Esophagus mucosa (tissue), 1 donor: ENCODE data around the gene ZP4. TPM values are rescaled to one million over a fixed set of nuclear protein-coding genes. Genes with fewer than 3 reads are reported as not detected.

ENCODE experiments used
- ATAC-seq: fragments of 200-7000 bp; cut with Tn5 transposase; one replicate; pipeline ENCODE4 v1.9.1; 2020
- total RNA-seq: library from RNA; stranded (reverse); gene quantifications from one replicate; pipeline ENCODE4 v1.2.4, GENCODE V29; 2023
- donor health status: DM: yes; HTN: yes; CAD: no.

ZP4 gene, protein sequence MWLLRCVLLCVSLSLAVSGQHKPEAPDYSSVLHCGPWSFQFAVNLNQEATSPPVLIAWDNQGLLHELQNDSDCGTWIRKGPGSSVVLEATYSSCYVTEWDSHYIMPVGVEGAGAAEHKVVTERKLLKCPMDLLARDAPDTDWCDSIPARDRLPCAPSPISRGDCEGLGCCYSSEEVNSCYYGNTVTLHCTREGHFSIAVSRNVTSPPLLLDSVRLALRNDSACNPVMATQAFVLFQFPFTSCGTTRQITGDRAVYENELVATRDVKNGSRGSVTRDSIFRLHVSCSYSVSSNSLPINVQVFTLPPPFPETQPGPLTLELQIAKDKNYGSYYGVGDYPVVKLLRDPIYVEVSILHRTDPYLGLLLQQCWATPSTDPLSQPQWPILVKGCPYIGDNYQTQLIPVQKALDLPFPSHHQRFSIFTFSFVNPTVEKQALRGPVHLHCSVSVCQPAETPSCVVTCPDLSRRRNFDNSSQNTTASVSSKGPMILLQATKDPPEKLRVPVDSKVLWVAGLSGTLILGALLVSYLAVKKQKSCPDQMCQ
- not detected for total RNA-seq

DNA sequence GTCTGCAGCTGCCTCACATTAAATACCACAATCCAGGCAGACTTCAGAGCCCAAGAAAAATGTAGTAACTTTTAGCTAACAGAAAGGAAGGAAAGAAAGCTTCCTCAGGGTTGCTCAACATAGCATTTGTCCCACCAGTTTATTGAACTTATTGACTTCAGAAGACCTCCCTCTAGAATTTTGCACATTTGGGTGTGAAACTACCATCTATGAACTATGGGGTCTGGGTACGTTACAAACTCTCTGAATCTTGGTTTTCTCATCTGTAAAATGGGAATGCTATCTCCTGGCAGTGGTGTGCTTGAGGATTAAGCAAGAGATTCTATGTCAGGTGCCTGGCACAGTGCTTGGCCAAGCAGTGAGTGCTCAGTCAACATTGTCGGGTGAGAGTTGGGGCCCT lies at the start of gene ZP4:
Gene ZP4, minus strand, starts transcription at position 101 of the 400 bp plus-strand sequence. CDS start 287 bp downstream, outside the sequence.
- ATAC-seq = no peak

DNA sequence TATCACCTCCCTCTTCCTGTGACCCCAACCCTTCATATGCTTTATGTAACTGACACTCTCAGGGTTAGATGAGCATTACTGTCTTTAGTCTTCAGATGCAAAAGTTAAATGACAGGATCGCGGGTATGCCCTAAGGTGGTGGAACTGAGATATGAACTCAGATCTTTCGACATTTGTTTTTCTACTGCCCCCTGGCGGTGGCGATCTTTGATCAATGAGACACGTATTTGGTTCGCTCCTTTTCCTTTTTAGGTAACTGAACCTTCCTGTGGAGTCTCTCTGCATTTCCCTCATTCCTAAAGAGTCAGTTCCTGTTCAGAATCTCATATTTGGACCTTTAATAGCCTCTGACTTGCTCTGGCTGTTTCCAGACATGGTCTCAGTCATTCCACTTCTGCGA lies 47.8 kb upstream of the ZP4 start:
- no peak for ATAC-seq

DNA sequence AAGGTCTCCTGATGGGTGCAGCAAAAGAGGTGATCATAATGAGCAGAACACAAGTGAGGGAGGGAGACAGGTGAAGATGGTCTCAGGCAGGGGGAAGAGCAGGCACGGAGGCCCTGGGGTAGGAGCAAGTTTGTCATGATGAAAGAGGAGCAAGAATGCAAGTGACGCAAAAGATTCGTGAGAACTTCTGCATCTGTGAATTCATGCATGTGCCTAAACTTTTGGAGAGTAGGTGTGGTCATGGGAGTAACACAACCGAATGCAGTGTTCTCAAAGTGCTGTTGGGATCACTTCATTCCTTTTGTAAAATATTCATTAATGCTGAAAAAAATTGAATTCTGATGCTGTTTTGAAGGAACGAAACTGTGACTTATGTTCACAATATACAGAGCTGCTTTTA lies 47.3 kb upstream of the ZP4 start:
- no peak for ATAC-seq

DNA sequence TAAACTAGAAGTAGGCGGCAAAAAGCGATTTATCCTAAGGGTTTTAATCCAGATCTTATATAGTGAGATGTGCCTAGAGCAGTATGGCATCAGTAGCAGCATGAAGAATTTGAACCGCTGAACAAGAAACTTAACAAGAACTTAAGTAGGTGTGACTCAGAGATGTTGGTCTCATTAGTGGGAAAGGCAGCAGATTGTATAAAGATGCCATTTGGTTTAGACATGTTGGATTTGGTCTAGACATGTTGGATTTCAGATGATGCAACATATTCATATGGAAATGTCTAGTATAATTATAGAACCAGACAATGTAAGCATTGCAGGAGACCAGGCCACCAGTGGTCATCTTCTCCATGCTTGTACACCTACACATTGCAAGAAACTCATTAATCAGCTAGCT lies 42.1 kb upstream of the ZP4 start:
- peak; percentile 61 for ATAC-seq

DNA sequence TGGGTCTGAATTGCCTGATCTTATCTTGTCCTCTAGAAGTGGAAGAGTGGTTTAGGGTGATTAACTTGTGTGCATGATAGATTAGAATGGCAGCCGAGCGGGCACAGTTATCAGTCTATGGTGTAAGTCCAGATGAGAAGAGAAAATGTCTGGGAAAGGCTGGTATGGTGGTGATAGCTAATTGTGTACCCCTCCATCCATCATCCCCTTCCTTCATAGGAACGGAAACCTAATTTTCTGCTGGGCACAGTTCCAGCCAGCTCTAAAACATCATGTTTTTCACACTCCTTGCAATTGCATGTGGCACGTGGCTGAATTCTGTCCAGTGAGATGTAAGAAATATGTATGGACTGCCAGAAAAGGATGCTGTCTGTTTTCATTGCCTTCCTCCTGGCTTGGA lies 40.9 kb upstream of the ZP4 start:
- no peak for ATAC-seq

DNA sequence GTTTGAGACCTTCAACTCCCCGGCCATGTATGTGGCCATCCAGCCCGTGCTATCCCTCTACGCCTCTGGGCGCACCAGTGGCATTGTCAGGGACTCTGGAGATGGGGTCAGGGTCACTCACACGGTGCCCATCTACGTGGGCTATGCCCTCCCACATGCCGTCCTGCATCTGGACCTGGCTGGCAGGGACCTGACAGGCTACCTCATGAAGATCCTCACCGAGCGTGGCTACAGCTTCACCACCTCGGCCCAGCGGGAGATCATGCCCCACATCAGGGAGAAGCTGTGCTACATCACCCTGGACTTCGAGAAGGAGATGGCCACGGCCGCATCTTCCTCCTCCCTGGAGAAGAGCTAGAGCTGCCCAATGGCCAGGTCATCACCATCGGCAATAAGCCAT lies 36.5 kb upstream of the ZP4 start:
- ATAC-seq = no peak

DNA sequence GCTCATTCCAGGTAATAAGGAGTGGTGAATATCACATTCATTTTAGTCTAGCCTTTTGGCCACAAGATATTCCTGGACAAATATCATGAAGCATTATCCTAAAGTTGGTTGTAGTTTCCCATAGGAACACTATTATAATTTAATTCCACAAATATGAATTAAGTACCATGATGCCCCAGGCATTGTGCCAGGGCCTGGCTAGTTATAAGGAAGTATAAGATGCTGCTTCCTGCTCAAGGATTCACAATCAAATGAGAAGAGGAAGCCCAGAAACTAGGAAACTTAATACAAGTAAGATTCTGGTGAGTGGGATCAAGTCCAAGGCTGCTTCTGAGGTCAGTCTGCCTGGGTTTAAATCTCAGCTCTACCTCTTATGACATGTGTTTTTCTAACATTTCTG lies 30.6 kb upstream of the ZP4 start:
- no peak for ATAC-seq

DNA sequence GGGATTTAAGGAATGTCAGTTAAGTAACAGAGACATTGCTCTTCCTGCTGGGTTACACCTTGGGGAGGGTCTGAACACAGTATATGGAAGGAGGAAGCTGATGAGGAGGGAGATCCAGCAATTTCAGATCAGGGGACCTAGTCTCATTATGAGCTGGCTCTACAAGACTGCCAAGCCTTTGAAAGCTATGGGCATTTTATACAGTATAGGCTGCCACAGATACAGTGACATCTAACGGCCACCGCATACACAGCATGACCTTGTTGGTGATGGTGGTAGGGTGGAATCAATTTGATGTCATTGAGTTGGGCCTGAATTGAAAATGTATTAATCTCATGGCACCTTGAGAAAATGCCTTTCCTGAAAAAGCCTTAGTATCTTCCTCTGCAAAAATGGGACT lies 22.6 kb upstream of the ZP4 start:
- ATAC-seq = no peak

DNA sequence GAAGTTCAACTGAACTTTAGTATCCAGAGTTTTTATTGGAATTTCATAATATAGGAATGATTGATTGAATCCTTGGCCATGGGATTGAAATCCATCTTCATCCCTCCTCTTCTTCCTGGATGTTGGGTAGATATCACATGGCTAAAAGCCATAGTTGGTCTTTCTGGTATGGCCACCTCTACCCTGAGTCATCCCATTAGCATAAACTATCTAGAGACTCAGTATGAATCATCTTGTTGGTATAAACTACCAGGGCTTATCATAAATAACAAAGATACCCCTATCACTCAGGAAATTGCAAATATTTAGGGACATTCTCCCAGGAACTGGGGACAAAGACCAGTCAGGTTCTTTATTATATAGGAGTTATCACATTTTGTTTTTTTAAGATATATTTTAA lies 21.2 kb upstream of the ZP4 start:
- peak; percentile 71 for ATAC-seq

DNA sequence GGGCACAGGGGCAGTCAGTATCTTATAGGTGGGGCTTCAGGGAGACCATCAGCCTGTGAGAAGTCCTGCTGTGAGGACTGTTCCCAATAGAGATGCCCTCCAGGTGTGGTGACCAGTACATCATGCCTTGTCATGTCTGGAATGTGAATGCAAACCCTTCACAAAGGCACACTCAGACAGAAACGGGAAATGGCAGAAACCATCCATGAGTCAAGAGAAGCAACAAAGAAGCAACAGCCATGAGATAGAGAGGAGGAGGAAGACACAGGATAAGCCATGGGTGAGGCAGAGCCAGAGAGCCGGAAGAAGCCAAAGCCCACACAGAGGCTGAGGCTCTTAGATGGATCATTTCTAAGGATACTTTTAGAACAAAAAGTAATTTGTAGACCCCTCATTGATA lies 20.1 kb upstream of the ZP4 start:
- ATAC-seq = peak; percentile 59

DNA sequence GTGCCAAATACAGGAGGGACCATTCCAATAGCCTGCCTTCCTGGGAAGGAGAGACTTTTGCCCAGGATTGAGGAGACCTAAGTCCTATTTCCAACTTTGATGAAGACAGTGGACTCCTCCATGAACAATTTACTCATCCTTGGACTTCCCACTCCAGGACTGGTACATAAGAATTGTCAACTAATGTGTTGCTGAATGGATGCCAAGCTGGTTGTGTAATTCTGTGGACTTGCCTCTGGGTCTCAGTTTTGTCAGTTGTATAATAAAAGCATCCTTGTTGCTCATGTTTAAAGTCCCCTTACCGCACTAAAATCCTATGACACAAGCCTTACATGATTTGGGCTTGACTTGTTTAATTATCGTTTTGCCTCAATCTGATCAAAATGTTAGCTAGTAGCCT lies 13.2 kb upstream of the ZP4 start:
- ATAC-seq = no peak

DNA sequence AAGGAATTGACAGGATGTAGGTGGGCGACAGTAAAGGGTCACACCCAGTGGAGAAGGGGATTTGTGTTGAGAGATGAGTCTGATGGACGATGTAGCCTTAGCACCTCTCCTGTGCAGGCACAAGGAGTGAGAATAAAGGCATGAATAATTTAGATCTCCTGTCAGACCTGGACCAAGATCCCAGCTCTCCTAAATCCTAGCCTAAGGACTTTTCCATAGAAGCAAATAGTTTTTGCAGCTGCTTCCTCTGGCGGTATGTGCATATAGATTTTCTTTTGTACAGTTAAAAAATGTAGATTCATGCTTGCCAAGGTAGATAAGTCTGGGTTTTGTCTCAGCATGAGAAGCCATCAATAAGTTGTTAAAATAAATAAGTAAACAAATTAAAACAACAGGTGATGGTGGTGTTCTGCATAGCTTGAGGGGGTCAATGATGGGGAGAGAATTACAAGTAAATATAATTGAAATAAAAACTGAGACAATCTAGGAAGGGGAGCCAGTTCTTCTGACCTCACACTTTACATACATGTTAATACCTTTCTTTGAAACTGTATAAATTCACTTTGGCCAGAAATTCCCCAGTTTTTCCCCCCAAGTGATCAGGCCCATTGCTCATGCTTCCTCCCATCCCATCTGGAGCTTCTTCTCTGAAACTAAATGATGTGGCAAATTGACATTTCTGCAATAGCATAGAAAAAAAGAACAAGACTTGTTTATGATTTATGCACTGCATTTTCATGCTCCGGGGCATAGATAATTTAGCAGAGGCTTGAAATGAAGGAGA lies 12.4 kb upstream of the ZP4 start:
- ATAC-seq = no peak

DNA sequence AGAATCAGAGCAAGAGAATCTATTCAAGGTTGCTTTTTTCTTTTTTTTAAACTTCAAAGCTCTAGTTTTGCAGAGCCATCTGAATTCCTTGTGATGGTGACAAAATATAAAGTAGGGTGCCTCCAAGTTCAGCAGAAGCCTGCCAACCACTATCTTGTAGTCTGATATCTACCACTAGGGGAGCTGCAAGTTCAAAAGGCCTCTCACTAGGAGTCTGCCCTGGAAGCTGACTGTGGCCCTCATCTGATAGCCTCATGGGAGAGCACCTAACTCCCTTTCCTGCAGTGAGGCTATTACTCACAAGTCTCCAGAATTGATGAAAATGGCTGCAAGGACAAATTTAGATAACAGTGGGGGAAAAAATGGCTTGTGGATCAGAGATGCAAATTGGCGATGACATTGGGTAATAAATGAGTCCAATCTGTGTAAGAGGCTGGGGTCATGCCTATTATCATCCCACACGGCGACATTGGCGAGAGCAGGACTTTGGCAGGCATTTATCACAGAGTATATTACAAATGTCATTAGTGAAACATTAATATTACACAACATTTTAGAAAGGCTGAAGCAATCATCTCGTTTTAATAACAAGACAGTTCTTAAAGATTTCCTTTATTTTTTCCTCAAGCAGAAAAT lies 10.7 kb upstream of the ZP4 start:
- peak; percentile 77 for ATAC-seq

DNA sequence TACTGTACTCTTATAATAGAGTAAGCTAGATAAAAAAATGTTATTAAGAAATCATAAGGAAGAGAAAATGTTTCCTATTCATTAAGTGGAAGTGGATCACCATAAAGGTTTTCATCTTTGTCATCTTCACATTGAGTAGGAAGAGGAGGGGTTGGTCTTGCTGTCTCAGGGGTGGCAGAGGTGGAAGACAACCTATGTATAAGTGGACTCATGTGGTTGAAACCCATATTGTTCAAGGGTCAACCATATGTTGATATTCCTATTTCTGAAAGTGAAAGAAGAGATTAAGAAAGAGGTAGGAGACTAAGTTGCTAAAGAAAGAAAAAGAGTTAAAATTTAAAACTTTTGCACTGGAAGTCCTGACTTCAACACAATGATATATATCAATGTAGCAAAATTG lies 4.9 kb upstream of the ZP4 start:
- ATAC-seq = no peak

DNA sequence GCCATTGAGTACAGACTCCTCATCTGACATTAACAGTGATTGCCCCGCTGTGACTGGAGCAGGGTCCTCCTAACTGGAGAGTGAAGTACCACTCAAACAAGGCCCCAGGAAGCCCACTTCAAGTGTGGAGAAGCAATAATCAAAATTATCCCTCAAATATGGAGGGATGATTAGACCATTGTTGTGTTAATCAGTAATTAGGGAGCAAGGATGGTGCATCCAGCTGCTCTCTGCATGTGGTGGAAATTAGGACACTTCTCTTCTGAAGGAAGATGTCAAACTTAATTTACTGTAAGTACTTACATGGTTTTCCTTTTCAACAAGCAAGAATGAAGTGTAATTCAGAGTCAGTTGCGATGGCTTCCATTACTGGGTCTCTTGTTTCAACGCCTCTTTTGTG lies 3.4 kb upstream of the ZP4 start:
- no peak for ATAC-seq

DNA sequence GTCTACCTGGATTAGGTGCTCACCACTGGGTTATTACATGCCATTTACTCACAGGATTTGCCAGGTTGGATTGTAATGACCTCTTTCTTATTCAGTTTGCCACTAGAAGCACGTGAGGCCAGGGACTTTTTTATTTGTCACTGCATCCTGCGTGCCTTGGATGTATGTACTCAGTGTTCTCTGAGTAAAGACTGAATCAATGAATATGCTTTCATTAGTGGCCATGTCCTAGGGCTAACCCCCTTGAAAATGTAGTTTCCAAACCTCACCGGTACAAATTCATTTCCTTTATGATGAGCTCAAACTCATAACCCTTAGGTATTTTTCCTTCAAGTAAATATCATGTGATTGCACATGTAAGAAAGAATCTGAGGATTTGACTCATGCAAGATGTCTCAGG lies 1.3 kb upstream of the ZP4 start:
- peak; percentile 31 for ATAC-seq

DNA sequence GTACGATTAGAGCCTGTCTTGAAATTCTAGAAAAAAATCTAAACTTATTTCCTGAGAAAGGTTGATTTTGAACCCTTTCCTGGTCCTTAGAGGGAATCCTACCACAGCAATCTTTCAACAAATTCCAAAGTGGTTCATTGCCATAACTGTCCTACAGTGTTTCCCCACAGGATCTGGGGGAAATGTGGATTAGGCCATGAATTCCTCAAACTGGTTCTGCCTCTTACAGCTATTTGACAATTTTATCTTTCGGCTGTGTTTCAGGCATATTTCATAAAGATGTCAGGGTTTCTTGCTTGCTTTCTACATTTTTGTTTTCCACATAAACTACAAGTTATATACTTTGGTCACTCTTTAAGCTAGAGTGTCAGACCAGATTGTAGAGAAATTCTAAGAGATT lies 544 bp upstream of the ZP4 start:
- no peak for ATAC-seq

DNA sequence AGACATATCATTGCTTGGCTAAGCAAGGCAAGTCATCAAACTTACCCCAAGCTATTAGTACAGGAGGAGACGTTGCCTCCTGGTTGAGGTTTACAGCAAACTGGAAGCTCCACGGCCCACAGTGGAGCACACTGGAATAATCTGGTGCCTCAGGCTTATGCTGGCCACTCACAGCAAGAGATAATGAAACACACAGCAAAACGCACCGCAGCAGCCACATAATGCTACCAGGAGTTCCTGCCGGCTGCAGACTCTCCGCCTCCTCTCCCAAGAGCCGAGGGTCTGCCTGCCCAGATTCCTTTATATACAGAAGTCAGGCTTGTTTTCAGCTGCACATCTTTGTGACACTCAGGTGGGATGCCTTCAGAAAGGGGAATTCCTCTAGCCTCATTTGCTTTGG lies 306 bp downstream of the ZP4 start:
- no peak for ATAC-seq

DNA sequence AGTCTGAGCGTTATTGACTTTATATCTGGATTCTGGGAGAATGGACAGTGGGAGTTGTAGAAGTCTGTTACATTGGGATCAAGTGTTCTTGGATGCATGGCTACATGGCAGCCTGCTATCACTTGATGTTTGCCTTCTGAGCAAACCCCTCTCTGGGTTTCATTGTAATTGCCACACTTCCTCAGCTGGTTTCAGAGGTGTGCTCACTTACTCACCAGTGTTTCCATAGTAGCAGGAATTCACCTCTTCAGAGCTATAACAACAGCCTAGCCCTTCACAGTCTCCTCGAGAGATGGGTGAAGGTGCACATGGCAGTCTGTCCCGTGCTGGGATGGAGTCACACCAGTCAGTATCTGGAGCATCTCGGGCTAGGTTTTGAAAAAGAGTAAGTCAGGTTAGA lies 2.6 kb downstream of the ZP4 start:
- ATAC-seq = no peak

DNA sequence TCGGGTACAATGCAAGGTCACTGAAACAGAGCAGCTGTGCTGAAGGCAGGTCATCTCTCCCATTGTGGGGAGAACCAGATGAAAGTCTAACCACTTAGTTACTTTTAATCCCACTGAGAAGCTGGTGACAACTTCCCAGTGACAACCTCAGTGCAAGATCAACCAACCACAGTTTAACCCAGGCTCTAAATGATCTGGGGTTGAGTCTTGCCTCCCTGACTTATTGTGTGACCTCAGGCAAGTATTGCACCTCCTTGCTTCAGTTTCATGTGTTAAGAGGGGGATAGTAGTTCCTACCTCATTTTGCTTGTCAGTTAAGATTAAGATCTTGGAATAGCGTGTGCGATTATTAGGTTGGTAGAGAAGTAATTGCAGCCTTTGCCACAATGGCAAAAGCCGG lies 3.2 kb downstream of the ZP4 start:
- no peak for ATAC-seq

DNA sequence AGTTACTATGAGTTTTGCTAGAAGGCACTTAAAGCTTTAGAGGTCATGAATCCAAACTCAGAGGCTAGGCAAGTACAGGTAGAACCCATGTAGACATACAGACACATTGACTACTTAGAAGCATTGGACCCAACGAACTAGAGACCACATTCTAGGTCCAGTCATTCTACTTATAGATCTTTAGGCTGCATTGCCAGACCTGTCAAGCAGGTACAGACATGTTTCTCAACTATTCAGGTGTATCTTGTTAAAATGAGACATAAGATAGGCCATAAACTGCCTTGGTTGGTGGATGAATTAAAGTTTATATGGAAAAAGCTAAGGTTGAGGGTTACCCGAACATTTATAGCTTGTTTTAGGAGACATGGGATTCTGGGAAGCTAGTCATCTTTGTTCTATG lies 6.5 kb downstream of the ZP4 start:
- peak; percentile 75 for ATAC-seq

DNA sequence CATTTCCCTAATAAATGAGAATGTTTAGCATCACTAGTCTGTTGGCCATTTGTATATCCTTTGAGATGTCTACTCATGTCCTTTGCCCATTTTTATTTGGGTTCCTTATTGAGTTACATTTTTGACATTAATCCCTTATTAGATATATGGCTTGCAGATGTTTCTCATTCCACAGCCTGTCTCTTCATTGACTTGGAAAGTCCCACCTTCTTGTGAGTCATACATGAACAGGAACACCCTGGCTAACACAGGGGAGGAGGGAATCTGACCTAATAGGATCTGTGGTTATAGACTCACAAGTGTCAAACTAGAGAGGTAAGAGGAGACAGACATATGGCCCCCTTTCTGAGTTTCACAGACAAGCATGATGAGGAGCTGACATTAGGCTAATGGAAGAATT lies 11.5 kb downstream of the ZP4 start:
- peak; percentile 87 for ATAC-seq

DNA sequence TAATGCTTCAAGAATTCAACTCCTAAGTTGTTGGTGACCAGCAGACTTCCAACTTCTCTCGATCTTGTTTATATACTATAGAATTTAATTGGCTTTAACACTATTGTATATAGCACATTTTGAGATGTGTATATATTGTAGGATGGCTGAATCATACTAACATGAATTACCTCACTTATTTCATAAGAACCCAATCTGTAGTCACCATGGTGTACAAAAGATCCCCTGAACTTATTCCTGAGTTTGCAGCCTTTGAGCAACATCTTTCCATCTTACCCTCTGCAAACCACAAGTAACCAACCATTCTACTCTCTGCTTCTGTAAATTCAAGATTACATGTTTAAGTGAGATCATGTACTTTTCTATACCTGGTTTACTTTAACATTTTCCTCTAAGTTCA lies 12.3 kb downstream of the ZP4 start:
- ATAC-seq = no peak

DNA sequence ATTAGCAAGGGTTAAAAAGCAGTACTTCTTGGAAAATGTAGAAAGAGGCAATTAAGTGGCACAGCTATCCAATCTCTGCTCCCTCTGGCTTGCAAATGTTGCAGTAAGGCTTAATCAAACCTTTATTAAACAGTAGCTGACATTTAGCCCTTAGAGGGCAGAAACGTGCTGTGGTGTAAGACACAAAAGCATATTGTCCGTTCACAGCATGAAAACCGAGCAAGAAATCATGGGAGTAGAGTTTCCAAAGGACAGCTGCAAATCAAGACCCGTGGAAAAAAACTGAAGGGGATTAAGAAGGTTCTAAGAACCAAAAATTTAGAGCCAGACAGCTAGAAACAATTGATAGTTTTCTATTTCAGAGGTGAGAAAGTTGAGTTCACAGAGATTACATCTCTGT lies 13.1 kb downstream of the ZP4 start:
- no peak for ATAC-seq
